Stimulated activated CD8-positive, alpha-beta memory T cell treated with anti-CD3 and anti-CD28 coated beads, Interleukin-15, amount 100 ng/mL, for 1 hour (primary cell): ENCODE measurements around the gene DYNC2H1.

Experiments
- DNase-seq: peaks from one replicate; pipeline ENCODE4 v3.0.0-alpha.2; 2020; ENCODE audit warnings: low read depth

The DYNC2H1 gene

GRCh38 chr11:103453915-103454709, 344.9 kb downstream of the DYNC2H1 start:
- no peak for DNase-seq

GRCh38 chr11:103464420-103464819, 355.2 kb downstream of the DYNC2H1 start:
- no peak for DNase-seq

GRCh38 chr11:103465555-103466140, 356.4 kb downstream of the DYNC2H1 start:
- no peak for DNase-seq

GRCh38 chr11:103471546-103471945, 362.3 kb downstream of the DYNC2H1 start:
- DNase-seq = no peak

- no peak for DNase-seq
Measured at GRCh38 chr11:103476874-103477273, 367.6 kb downstream of the DYNC2H1 start.

- DNase-seq = no peak
Measured at GRCh38 chr11:103480421-103480820, 371.2 kb downstream of the DYNC2H1 start.

- DNase-seq = no peak
Measured at GRCh38 chr11:103483996-103484395, 374.8 kb downstream of the DYNC2H1 start.

- DNase-seq = no peak
Measured at GRCh38 chr11:103484545-103484944, 375.3 kb downstream of the DYNC2H1 start.

- no peak for DNase-seq
Measured at GRCh38 chr11:103486604-103487003, 377.4 kb downstream of the DYNC2H1 start.

- no peak for DNase-seq
Measured at GRCh38 chr11:103487113-103487512, 377.9 kb downstream of the DYNC2H1 start.

- no peak for DNase-seq
Measured at GRCh38 chr11:103488031-103488461, 378.8 kb downstream of the DYNC2H1 start.

- DNase-seq = no peak
Measured at GRCh38 chr11:103488579-103488978, 379.4 kb downstream of the DYNC2H1 start.

GRCh38 chr11:103491777-103492176, 382.6 kb downstream of the DYNC2H1 start:
- no peak for DNase-seq

- no peak for DNase-seq
Measured at GRCh38 chr11:103494491-103494890, 385.3 kb downstream of the DYNC2H1 start.

GRCh38 chr11:103497268-103497667, 388.0 kb downstream of the DYNC2H1 start:
- no peak for DNase-seq

- no peak for DNase-seq
Measured at GRCh38 chr11:103499710-103500340, 390.6 kb downstream of the DYNC2H1 start.

- DNase-seq = no peak
Measured at GRCh38 chr11:103515283-103515682, 406.1 kb downstream of the DYNC2H1 start.

GRCh38 chr11:103520792-103521191, 411.6 kb downstream of the DYNC2H1 start:
- no peak for DNase-seq

GRCh38 chr11:103525069-103525468, 415.8 kb downstream of the DYNC2H1 start:
- DNase-seq = no peak

GRCh38 chr11:103528046-103528445, 418.8 kb downstream of the DYNC2H1 start:
- DNase-seq = no peak

- no peak for DNase-seq
Measured at GRCh38 chr11:103528596-103528995, 419.4 kb downstream of the DYNC2H1 start.

- no peak for DNase-seq
Measured at GRCh38 chr11:103529181-103529684, 420.0 kb downstream of the DYNC2H1 start.
